GM19193 (cell line): ENCODE data around the gene MPZL2.

Experiments used
- POLR2A ChIP-seq: IDR thresholded peaks from 4 replicates; pipeline ENCODE4 v1.6.1; 2011; ENCODE audit not compliant: insufficient read depth, insufficient read length; ENCODE audit errors: extremely low read depth

MPZL2 gene

DNA sequence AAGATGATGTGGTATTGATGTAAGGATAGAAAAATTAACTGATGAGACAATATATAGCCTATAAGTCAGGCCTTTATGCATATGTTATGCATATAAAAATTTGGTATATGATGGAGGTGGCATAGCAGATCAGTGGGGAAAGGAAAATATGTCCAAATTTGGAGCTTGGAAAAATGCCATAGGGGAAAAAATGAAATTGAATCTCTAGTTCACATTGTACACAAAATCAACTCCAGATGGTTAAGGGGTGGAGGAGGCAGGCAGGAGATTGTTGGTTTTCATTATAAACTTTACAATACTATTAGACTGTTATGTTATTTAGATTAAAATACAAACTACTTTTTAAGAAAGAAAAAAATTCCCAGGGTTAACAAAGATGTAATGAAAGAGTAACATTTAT, 25.3 kb upstream of the MPZL2 start:
- TF ChIP-seq POLR2A: no peak

DNA sequence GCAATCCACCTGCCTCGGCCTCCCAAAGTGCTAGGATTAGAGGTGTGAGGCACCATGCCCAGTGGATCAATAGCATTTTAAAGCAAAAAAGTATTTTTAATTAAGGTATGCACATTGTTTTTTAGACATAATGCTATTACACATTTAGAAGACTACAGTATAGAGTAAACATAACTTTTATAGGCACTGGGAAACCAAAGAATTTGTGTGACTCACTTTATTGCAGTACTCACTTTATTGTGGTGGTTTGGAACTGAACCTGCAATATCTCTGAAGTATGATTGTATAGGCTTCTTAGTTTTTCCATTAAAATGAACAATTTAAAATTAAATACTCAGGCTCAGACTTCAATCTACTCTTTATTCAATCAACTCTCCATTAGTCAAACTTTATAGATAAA, 22.9 kb upstream of the MPZL2 start:
- TF ChIP-seq POLR2A: no peak

DNA sequence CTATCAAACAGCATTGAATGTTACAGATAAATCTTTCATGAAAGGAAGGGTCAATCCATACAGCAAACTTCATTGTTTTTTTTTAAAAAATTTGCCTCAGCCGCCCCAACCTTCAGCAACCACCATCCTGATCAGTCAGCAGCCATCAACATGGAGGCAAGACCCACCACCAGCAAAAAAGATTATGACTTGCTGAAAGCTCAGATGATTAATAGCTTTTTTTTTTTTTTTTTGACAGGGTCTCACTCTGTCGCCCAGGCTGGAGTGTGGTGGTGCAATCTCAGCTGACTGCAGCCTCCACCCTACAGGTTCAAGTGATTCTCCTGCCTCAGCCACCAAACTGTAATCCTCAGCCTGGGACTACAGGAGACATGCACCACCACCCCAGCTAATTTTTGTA, 22.4 kb upstream of the MPZL2 start:
- TF ChIP-seq POLR2A: no peak

DNA sequence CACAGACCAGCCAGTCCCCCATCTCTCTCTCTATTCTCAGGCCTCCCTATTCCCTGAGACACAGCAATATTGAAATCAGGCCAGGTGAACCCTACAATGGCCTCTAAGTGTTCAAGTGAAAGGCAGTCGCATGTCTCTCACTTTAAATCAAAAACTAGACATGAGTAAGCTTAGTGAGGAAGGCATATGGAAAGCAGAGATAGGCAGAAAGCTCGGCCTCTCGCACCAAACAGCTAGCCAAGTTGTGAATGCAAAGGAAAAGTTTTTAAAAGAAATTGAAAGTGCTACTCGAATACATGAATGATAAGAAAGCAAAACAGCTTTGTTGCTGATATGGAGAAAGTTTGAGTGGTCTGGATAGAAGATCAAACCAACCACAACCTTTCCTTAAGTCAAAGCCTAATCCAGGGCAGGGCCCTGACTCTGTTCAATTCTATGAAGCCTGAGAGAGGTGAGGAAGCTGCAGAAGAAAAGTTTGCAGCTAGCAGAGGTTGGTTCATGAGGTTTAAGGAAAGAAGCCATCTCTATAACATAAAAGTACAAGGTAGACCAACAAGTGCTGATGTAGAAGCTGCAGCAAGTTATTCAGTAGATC, 19.8 kb upstream of the MPZL2 start:
- no peak for TF ChIP-seq POLR2A

DNA sequence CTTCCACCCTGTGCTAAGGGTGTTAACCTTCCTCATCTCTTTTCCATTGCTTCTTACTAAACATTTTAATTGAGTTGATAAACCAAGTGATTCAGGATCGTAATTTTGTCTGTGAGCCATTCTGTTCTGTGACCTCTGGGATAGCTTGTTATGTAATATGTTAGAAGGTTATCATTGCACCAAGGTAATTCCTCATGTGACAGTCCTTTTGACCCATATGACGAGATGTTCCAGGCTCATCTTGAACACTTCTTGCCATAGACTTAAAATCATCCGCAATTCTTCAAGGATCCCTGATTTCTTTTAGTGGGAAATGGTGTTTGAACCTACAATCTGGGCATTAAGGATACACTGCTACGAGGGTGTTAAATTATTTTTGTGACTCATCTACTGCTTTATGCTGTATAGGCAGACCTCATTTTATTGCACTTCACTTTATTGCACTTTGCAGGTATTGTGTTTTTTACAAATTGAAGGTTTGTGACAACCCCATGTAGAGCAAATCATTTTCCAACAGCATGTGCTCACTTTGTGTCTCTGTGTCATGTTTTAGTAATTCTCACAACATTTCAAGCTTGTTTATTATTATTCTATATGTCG, 19.0 kb upstream of the MPZL2 start:
- no peak for TF ChIP-seq POLR2A

DNA sequence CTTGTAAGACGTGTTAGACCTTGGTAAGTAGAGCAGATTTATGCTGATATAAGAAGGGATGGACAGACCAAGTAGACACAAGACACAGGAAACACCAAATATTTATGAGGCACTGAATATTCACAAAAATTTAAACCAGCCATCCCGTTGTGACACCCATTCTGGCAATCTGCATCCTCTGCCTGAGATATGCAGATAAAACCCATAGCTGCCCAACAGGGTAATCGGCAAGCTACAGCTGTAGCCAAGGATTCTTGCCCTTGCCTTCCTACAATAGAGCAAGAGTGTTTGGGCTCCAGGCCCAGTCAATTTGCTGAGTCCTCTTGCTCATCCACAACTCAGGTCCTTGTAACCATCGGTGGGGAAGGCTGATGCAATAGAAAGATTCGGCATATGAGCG, 18.5 kb upstream of the MPZL2 start:
- no peak for TF ChIP-seq POLR2A

DNA sequence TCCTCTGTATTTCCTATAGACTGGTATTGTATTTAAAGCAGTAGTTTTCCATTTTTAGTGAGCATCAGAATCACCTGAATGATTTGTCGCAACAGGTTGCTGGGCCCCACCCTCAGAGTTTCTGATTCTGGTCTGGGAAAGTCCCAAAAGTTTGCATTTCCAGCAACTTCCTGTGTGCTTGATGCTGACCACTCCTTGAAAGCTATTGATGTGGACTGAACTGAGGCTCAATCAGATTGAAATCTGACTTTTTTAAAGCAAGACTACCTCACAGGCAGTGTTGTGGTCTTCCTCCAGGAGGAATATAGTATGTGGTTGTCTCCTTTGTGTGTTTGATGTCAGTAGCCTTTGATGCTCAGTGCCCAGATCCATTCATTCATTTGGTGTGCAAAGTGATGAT, 17.2 kb upstream of the MPZL2 start:
- TF ChIP-seq POLR2A: no peak

DNA sequence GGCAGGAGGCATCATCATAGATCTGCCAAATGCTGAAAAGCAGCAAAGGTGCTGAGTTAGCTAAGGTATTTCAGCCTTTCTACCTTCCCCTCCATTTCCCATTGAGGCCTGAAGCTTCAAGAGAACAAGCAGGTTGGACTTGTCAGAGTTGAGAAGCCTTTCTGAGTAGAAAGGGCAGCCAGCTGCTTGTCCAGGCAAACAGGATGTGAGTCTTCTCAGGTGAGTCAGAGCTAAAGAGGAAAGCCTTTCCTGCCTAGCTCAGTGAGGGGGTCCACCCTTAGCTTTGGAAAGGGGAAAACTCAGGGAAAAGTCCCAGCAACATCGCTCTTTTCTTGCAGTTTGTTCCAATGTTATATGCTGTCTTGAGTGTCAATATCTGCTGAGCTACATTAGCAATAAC, 13.2 kb upstream of the MPZL2 start:
- no peak for TF ChIP-seq POLR2A

DNA sequence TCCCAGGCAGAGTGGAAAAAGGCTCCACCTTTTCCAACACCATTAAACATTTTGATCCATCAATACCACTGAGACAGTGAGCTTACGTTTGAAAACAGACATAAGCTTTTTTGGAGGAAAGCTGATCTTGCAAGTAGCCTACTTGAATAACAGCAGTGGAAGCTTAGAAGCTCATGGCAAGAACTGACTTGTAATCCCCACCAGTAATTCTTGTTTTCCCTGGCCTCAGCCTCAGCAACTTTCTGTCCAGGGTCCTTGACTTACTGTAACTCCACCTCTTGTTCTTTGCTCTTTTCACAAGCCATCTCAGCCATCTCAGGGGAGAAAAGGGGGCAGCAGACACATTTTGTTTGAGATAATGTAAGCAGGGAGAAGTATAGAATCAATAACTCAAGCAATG, 12.3 kb upstream of the MPZL2 start:
- TF ChIP-seq POLR2A: no peak

DNA sequence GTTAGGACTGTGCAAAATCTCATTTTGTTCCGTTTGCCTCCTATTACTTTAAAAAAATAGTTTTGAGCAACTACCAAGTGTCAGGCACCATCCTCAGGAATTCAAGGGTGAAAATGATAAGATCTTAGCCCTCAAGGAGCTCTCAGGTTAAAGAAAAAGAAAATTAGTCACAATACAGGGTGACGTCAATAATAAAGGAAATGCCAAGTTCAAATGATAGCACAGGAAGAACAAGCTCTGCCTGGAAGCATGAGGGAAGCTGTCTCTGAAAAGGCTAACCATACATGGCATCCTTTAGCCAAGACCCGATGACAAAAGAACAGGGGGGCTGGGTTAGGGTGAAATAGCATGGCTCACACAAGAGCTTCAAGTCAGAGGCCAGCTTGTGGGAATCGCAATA, 11.1 kb upstream of the MPZL2 start:
- no peak for TF ChIP-seq POLR2A

DNA sequence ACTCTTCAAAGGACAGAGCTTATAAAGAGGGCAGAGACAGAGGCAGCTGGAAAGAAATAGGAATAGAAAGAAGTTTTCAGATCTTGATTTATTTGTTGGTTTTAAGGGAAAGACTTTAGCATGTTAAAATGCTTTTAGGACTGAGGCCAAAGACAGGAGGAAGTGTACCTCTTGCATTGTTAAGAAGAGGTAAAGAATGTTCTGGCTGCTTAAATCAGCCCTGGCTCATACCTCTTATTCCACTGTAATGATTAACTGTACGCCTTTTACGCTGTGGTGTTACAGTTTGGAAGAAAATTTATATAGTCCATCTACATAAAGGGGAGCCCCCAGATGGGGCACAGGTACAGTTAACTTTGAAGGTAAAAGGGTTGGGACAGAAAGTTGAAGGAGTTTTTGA, 10.1 kb upstream of the MPZL2 start:
- TF ChIP-seq POLR2A: no peak

DNA sequence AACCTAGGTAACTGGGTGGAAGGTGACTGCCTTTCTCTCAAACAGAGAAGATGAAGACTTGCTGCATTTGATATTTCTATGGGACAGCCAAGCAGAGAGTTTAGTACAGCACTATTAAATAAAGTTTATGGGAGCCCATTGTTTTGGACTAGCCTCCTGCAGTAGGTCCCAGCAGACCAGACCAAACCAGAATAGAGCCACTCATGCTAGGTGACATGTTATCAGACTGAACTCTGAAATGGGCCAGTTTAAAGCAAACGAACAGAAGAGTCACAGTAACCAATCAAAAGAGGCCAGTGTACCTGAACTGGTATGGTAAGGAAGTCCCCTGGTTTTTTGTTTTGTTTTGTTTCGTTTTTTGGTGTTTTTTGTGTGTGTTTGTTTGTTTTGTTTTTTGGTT, 7.9 kb upstream of the MPZL2 start:
- TF ChIP-seq POLR2A: no peak

DNA sequence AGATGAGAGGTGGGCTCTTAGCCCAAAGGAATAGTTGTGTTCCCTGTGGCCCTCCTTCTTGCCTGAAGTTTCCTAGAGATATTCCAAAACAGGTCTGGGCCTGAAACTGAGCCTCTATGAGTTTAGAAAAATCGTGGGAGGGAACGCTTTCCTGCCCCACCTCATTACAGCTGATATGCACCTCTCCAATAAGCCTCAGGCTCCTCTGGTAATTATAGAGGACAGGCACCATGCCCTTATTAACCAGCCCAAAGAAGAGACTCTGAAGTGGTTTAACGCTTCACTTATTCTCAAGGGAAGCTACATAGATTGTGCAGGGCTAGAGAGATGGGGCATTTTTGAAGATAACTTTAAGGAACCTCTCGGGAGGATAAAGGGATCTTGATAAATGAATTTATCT, 3.4 kb upstream of the MPZL2 start:
- TF ChIP-seq POLR2A: no peak

DNA sequence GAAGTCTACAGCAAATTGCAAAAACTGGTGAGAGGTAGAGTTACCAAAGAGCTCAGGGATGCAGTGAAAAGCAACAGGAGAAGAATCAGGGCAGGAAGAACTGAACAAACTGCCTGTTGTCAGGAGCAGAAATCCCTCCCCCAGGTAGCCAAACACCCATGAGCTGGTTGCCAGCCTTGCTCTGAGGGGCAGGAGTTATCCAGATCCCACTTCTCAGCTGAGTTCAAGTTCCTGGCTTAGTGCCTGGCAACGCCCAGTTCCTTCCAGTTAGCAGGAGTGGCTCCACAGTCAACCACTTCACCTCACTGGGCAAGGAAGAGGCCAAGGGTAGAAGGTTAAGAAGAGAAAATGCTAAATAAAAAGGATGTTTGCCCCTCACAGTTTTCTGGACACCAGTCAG, 1.9 kb upstream of the MPZL2 start:
- no peak for TF ChIP-seq POLR2A

DNA sequence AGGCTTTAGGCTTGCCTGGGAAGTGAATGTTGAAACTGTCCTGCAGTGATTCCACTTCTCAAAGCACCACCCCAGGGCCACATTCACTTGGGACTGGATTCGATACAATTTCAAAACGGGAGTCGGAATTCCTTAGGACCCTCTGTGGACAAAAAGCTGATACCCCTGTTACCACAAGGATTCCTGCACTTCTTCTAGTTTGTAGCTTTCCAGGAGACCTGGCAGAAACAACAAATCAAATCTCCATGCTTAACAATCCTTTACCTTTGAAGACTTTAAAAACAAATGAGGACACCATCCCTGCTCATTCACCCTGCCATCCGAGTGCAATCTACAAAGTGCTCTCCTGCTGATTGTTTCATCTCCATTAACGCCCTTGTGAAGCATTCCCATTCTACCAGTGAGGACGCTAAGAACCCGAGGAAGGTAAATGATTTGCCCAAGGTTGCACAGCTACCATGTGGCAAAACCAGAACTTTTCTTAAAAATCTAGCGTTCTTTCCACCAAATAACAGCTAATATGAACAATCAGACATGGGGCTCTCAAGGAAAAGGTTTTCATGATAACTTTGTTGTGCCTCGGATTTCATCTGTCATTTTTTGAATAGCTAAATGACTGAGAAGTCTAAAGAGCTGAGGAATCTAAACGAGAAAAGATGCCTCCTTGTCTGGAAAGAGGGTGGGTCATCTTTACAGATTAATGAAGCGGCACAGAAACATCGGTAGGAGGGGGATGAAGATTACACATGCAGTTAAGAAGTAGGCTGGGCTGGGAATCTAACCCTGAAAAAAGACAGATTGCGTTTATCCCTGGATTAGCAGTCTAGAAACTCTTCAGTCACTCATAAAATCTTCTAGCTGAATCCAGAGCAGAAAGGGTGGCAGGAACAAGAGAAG, 720 bp upstream of the MPZL2 start:
- no peak for TF ChIP-seq POLR2A

DNA sequence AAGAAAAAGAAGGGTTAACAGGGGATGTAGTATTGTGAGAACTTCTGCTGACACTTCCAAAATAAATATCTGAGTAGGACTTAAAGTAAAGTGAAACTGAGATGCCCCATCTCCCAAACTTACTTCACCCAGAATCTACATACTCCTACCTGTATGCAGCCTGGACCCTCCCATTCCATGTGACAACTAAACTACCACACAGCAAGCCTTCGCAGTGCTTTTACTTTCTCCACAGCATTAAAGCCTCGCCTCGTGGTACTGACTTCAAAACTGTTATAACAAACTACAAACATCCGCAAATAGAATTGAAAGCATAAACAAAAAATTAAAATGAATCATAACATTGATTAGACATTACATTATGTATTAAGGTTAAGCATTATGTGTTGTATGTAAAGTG, 985 bp downstream of the MPZL2 start:
- TF ChIP-seq POLR2A: no peak
